HG03039 (cell line): Measurements from ENCODE around the gene IFNGR2.
A peak's percentile ranks its signal among the peaks of the same experiment; 100 is the strongest.
"Not testable (repeated sequence)": the region's sequence is repeated elsewhere in the genome, so short reads cannot be mapped to it uniquely, and the experiment has no call there.

Experiments used
- ATAC-seq: cut with Tn5 transposase; IDR thresholded peaks from one replicate; pipeline ENCODE4 v1.9.1; 2021; ENCODE audit warnings: mild to moderate bottlenecking, moderate library complexity; ENCODE audit not compliant: unreplicated experiment

IFNGR2 gene

GRCh38 chr21:33375101-33375644, 28.0 kb upstream of the IFNGR2 start:
- ATAC-seq: no peak

- ATAC-seq: no peak
Measured at GRCh38 chr21:33377221-33377920, 25.8 kb upstream of the IFNGR2 start.

- no peak for ATAC-seq
Measured at GRCh38 chr21:33378081-33378480, 25.1 kb upstream of the IFNGR2 start.

- ATAC-seq: not testable (repeated sequence)
Measured at GRCh38 chr21:33379934-33380333, 23.3 kb upstream of the IFNGR2 start.

- ATAC-seq: peak; percentile 43
Measured at GRCh38 chr21:33380483-33380998, 22.7 kb upstream of the IFNGR2 start.

- ATAC-seq: not testable (repeated sequence)
Measured at GRCh38 chr21:33381381-33381780, 21.8 kb upstream of the IFNGR2 start.

- ATAC-seq: peak; percentile 69
Measured at GRCh38 chr21:33383056-33383888, 19.9 kb upstream of the IFNGR2 start.

GRCh38 chr21:33384841-33385331, 18.3 kb upstream of the IFNGR2 start:
- no peak for ATAC-seq

GRCh38 chr21:33386222-33386784, 16.9 kb upstream of the IFNGR2 start:
- no peak for ATAC-seq

- ATAC-seq: no peak
Measured at GRCh38 chr21:33387294-33387693, 15.9 kb upstream of the IFNGR2 start.

GRCh38 chr21:33388188-33388587, 15.0 kb upstream of the IFNGR2 start:
- no peak for ATAC-seq

GRCh38 chr21:33390479-33390878, 12.7 kb upstream of the IFNGR2 start:
- no peak for ATAC-seq

- no peak for ATAC-seq
Measured at GRCh38 chr21:33391656-33392055, 11.6 kb upstream of the IFNGR2 start.

GRCh38 chr21:33392284-33392985, 10.8 kb upstream of the IFNGR2 start:
- ATAC-seq: no peak

- no peak for ATAC-seq
Measured at GRCh38 chr21:33393348-33393747, 9.9 kb upstream of the IFNGR2 start.

GRCh38 chr21:33394260-33394659, 9.0 kb upstream of the IFNGR2 start:
- no peak for ATAC-seq

GRCh38 chr21:33395891-33396331, 7.3 kb upstream of the IFNGR2 start:
- ATAC-seq: no peak

GRCh38 chr21:33396436-33396835, 6.8 kb upstream of the IFNGR2 start:
- ATAC-seq: no peak

GRCh38 chr21:33396951-33397350, 6.3 kb upstream of the IFNGR2 start:
- no peak for ATAC-seq

- no peak for ATAC-seq
Measured at GRCh38 chr21:33397717-33398116, 5.5 kb upstream of the IFNGR2 start.
